Esophagus (tissue), 2 donors: Measurements from ENCODE around the gene TAF3. TPM values are rescaled to one million over a fixed set of nuclear protein-coding genes. Genes with fewer than 3 reads are reported as not detected.

Experiments used
- H3K27ac ChIP-seq, 2 donors: one replicate each; pipeline ENCODE4 v1.5.1; 2013; ENCODE audit warnings: low read depth in 2 of 2, mild to moderate bottlenecking in 2 of 2, inconsistent platforms in 1 of 2, low read length in 1 of 2, moderate library complexity in 1 of 2
- H3K27me3 ChIP-seq, 2 donors: one replicate each; pipeline ENCODE4 v1.6.1; 2013; ENCODE audit warnings: low read length in 2 of 2, control low read depth in 1 of 2, mild to moderate bottlenecking in 1 of 2; ENCODE audit not compliant: insufficient read depth in 2 of 2, control insufficient read depth in 1 of 2
- H3K36me3 ChIP-seq, 2 donors: one replicate each; pipeline ENCODE4 v1.6.1; 2013; ENCODE audit warnings: low read length in 1 of 2; ENCODE audit not compliant: control insufficient read depth in 2 of 2, insufficient read depth in 2 of 2
- H3K4me1 ChIP-seq, 2 donors: one replicate each; pipeline ENCODE4 v1.6.1; 2013; ENCODE audit warnings: low read length in 1 of 2; ENCODE audit not compliant: control insufficient read depth in 2 of 2, insufficient read depth in 2 of 2
- H3K4me3 ChIP-seq, 2 donors: one replicate each; pipeline ENCODE4 v1.5.1; 2013; ENCODE audit warnings: low read length in 2 of 2, mild to moderate bottlenecking in 2 of 2, low read depth in 1 of 2, moderate library complexity in 1 of 2
- H3K9me3 ChIP-seq, 2 donors: one replicate each; pipeline ENCODE4 v1.6.1; 2013; ENCODE audit warnings: mild to moderate bottlenecking in 2 of 2, low read depth in 1 of 2, low read length in 1 of 2, moderate library complexity in 1 of 2; ENCODE audit not compliant: control insufficient read depth in 2 of 2, insufficient read depth in 1 of 2
- WGBS, 2 donors: extraction: QIAGEN DNeasy Blood & Tissue Kit; methylation state at CpG; one replicate each; pipeline ENCODE4 v1.1.7; 2013; 5-methylcytosine and 5-hydroxymethylcytosine counted together
- polyA plus RNA-seq, 2 donors: library from polyadenylated mRNA; stranded (reverse); fragments of 200-250 nt; gene quantifications; one replicate each; pipeline ENCODE4 v1.2.3, GENCODE V29; 2013
- donor health status: healthy with polysubstance abuse.
- donor health status: Bipolar disorder and iron deficiency.

The TAF3 gene
- polyA plus RNA-seq, 2 donors = 1.6 to 1.9 TPM

DNA sequence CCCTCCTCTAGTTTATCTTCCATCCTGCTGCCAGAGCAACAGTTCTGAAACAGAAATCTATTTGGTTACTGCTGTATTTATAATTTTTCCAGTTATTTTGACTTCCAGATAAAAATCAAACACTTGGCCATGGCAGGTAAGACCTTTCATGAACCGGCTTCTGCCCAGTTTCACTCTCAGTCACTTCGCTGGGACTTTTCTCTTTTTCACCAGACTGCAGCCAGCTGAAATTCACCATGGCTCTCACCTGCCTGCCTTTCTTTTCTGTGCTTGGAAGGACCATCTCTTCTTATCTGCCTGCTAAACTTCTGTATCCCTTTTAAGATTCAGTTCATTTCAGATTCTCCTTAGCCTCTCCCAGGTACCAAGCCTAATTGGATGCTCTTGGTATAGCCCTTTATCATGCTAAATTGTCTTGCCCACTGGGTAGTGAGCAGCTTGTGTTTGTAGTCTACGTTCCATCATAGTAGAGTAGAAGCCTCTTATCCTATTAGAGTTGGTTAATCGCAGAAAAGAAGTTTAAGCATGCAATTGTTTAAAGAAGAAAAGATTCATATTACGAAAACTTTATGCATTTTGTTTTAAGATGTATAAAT lies 71.7 kb downstream of the TAF3 start:
- no peaks in the 10 kb centered on the region for H3K4me1 ChIP-seq
- no peaks in the 10 kb centered on the region for H3K27me3 ChIP-seq
- H3K4me3 ChIP-seq = no peak overlapping the region

DNA sequence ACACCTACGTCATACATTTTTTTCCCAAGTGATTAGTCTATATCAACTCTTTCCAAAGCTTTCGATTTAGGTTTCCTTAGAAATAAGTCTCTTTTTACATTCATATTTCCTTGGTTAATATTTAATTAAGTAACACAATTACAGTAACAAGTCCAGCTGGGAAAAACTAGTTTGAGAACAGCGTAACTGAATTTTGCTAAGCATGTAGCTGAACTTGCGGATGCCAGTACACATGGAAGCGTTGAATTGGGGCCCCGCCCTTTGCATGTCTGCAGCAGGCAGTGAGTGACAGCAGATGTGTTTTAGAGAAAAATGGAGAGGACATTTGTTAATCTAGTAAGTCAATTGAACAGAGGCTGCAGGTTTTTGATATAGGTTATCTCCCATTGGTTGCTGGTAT lies 72.5 kb downstream of the TAF3 start:
- H3K27ac ChIP-seq = no peak overlapping the region
- H3K9me3 ChIP-seq = no peaks in the 10 kb centered on the region
- 79 to 94% methylated on average over 6 of the region's 6 CpGs for WGBS, 2 donors
- H3K4me3 ChIP-seq = no peak overlapping the region
- no peaks in the 10 kb centered on the region for H3K36me3 ChIP-seq
- H3K27me3 ChIP-seq = no peaks in the 10 kb centered on the region
- H3K4me1 ChIP-seq = no peaks in the 10 kb centered on the region

More for the DNA sequence above, 71.7 kb downstream of the TAF3 start:
- no peaks in the 10 kb centered on the region for H3K36me3 ChIP-seq
- no peaks in the 10 kb centered on the region for H3K9me3 ChIP-seq
- WGBS, 2 donors = 83 to 86% methylated on average over 5 of the region's 5 CpGs
- no peak overlapping the region for H3K27ac ChIP-seq

DNA sequence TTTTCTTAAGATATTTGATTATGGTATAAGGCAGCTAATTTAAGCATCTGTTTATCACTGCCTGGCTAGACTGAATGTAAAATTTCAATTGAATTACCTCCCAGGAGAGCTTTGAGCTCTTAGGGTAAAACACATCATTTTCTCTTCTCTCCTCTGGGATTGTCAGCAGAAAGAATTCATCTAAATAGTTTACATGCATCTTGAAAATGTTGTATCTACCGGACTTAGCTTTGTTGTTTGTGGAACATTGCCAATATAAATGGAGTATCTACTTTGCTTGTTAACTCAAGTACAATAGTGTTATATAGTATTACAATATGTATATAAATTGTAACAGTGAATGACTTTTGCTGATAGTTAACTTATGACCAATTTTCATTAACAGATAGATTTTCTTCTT lies 73.3 kb downstream of the TAF3 start:
- no peaks in the 10 kb centered on the region for H3K36me3 ChIP-seq
- H3K9me3 ChIP-seq = no peaks in the 10 kb centered on the region
- H3K4me1 ChIP-seq = no peaks in the 10 kb centered on the region
- 44 to 51% methylated on average over 1 of the region's 1 CpG for WGBS, 2 donors
- no peak overlapping the region for H3K27ac ChIP-seq
- no peaks in the 10 kb centered on the region for H3K27me3 ChIP-seq
- no peak overlapping the region for H3K4me3 ChIP-seq

DNA sequence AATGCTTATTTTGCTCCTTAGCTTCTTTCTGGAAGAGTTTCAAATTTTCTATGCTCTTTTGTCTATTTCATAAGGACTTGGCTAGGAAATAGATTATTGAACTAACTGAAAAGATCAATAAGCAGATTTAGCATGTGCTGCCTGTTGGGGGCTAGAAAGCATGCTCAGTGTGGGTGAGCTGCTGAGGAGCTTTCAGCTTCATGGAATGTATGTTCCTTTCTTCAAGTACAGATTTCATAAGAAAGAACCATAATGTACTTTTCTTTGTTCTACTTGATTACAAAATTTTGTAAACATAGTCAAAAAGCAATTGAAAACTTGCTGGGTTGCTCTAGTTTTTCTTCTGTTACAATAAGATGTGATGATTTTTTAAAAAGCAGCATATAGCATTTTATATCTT lies 73.8 kb downstream of the TAF3 start:
- Histone ChIP-seq H3K27ac (no peak overlapping the region), H3K27me3 (no peaks in the 10 kb centered on the region), H3K9me3 (no peaks in the 10 kb centered on the region)

DNA sequence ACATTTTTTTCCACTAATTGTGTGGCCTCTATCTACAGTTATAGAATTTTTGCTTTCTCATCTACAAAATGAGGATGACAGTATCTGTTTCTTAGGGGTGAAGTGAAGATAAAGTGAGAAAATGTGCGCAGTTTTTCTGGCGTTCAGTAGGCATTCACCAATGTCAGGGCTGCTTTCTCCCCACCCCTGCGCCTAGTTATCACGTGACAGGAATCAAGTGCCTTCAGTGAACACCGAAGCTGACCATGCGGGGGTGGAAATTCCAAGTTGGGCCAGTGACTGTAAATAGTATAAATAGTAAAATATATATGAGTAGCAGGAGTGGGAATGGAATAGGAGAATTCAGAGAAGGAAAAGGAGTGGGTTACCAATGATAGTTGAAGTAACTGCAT lies 77.4 kb downstream of the TAF3 start:
- H3K4me1 ChIP-seq = no peaks in the 10 kb centered on the region
- H3K9me3 ChIP-seq = no peaks in the 10 kb centered on the region
- no peak overlapping the region for H3K27ac ChIP-seq
- WGBS, 2 donors = 97 to 98% methylated on average over 6 of the region's 6 CpGs
- no peaks in the 10 kb centered on the region for H3K27me3 ChIP-seq
- no peak overlapping the region for H3K4me3 ChIP-seq
- peaks cover 0 to 4% of the 10 kb centered on the region in 2 donors for H3K36me3 ChIP-seq

More for the DNA sequence above, 73.8 kb downstream of the TAF3 start:
- Histone ChIP-seq H3K4me3 (no peak overlapping the region), H3K4me1 (no peaks in the 10 kb centered on the region), H3K36me3 (peaks cover 0 to 4% of the 10 kb centered on the region in 2 donors)

DNA sequence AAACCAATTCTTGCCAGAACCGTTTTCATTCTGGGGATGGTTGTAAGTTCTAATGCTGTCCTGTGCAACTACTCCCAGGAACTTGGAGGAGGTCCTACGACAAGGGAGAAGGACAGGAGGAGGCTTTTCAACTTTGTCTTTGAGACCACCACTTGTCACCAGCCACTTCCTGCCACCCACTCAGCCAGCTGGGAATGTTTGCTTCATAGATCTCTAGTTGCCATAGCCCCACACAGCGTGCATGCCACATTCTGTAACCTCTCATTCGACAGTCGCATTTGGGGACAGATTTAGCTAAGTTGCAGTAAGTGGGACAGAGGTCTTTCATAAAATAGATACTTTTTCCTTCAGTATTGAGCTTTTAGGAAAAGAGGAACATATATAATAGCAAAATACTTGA lies 78.0 kb downstream of the TAF3 start:
- H3K9me3 ChIP-seq = no peaks in the 10 kb centered on the region
- WGBS, 2 donors = 93% methylated on average over 5 of the region's 5 CpGs

DNA sequence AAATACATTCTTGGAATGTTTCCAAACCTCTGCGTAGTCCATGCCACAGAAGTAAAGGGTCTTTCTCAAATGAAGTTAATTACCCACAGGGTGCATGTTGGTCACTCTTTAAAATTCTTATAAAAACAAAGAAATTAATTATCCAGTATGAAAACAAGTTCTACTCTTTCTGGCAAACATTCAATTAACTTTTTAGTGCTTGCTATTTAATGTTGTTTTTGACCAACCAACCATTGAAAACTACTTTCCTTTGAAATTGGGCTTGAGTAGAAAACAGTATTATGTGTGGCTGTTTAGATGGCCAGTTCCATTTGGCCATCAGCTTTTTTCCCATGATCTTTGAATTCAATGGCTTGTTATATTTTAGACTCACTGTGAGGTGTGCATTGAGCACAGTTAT lies 83.0 kb downstream of the TAF3 start:
- Histone ChIP-seq H3K27me3 (no peaks in the 10 kb centered on the region), H3K4me1 (no peaks in the 10 kb centered on the region), H3K9me3 (no peaks in the 10 kb centered on the region), H3K4me3 (no peak overlapping the region), H3K36me3 (peaks cover 0 to 4% of the 10 kb centered on the region in 2 donors), H3K27ac (no peak overlapping the region)
- 95 to 97% methylated on average over 1 of the region's 1 CpG for WGBS, 2 donors

More for the DNA sequence above, 78.0 kb downstream of the TAF3 start:
- H3K4me3 ChIP-seq = no peak overlapping the region
- no peak overlapping the region for H3K27ac ChIP-seq
- no peaks in the 10 kb centered on the region for H3K27me3 ChIP-seq
- H3K36me3 ChIP-seq = peaks cover 0 to 4% of the 10 kb centered on the region in 2 donors
- no peaks in the 10 kb centered on the region for H3K4me1 ChIP-seq

DNA sequence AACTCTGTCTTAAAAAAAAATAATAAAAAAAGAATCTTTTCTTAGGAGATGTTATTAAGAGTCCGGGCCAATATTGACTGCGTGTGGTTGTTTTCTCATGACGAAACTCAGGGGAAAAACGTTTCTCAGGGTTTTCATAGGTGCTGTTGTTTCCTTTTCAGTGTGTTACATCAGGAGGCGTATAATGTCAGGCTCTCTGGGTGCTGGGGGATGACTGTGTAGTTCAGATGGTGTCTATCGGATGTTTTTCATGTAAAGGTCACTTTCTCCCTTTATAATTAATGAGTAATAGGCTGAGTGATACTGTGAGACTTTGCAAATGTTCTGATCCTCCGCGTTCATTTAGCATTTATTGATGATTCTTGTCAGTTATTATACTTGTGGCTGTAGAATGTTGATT lies 84.1 kb downstream of the TAF3 start:
- no peak overlapping the region for H3K27ac ChIP-seq
- no peaks in the 10 kb centered on the region for H3K9me3 ChIP-seq
- no peaks in the 10 kb centered on the region for H3K36me3 ChIP-seq
- 82 to 86% methylated on average over 8 of the region's 8 CpGs for WGBS, 2 donors
- H3K4me3 ChIP-seq = no peak overlapping the region
- H3K4me1 ChIP-seq = no peaks in the 10 kb centered on the region
- no peaks in the 10 kb centered on the region for H3K27me3 ChIP-seq

DNA sequence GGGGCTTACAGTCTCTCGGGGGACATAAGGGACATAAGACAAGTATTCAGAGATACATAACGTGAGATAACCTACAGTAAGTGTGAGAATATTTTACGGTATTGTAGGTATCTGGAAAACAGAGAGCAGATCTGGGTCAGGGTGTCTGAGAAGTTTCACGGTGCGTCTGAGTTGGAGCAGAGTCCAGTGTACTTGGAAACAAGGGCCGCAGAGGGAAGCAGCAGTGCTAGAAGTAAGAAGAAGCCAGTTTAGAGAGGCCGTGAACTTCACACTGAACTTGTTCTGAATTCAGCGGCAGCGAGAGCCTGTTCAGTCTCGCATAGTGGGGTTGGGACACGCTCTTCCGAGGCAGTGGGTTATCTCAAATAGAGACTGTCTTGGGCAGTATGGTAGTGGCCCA lies 85.5 kb downstream of the TAF3 start:
- Histone ChIP-seq H3K9me3 (no peaks in the 10 kb centered on the region), H3K27ac (no peak overlapping the region), H3K27me3 (no peaks in the 10 kb centered on the region), H3K4me1 (no peaks in the 10 kb centered on the region), H3K4me3 (no peak overlapping the region), H3K36me3 (no peaks in the 10 kb centered on the region)
- 87 to 95% methylated on average over 12 of the region's 12 CpGs for WGBS, 2 donors

DNA sequence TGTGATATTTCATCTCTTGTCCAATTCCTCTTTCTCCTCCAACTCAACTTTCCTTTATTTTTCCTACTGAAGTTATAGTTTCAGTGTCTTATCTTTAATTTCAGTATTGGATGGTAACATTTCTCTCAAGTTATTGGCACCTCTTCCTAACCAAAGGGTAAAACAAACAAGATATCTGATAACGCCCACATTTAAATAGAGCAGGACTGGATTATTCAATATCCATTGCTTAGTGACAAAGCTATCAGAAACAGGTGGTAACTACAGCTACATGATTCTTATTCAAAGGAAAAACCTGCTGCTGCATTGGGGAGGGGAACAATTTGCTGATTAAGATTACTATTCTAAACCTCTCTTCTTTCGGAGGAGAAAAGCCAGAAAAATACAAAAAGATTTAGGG lies 87.8 kb downstream of the TAF3 start:
- Histone ChIP-seq H3K27ac (no peak overlapping the region), H3K4me3 (no peak overlapping the region), H3K4me1 (no peaks in the 10 kb centered on the region), H3K36me3 (no peaks in the 10 kb centered on the region), H3K27me3 (no peaks in the 10 kb centered on the region), H3K9me3 (no peaks in the 10 kb centered on the region)
- WGBS, 2 donors = 65 to 90% methylated on average over 2 of the region's 2 CpGs
